Nephron progenitor cell (in vitro differentiated cells): Measurements from ENCODE around the gene ZRANB2.
A peak's percentile ranks its signal among the peaks of the same experiment; 100 is the strongest.

Experiments used
- DNase-seq: peaks from one replicate; pipeline ENCODE4 v3.0.0; 2021
- H3K27ac Mint-ChIP-seq: 2 replicates; pipeline ENCODE4 v1.8.0; 2021; ENCODE audit warnings: mild to moderate bottlenecking, moderate library complexity, mixed read lengths
- H3K27me3 Mint-ChIP-seq: 2 replicates; pipeline ENCODE4 v1.8.0; 2021; ENCODE audit warnings: mild to moderate bottlenecking, low read depth, mixed read lengths; ENCODE audit not compliant: poor library complexity
- H3K36me3 Mint-ChIP-seq: 2 replicates; pipeline ENCODE4 v1.8.0; 2021; ENCODE audit warnings: low read depth, mixed read lengths
- H3K4me1 Mint-ChIP-seq: 2 replicates; pipeline ENCODE4 v1.8.0; 2021; ENCODE audit warnings: mixed read lengths
- H3K4me3 Mint-ChIP-seq: 2 replicates; pipeline ENCODE4 v1.8.0; 2021; ENCODE audit warnings: mild to moderate bottlenecking, moderate library complexity, mixed read lengths
- H3K9me3 Mint-ChIP-seq: 2 replicates; pipeline ENCODE4 v1.8.0; 2021; ENCODE audit warnings: mild to moderate bottlenecking, moderate library complexity, mixed read lengths
- CTCF ChIP-seq: fragments of 200-600 bp; sonication (generic); IDR thresholded peaks from 2 replicates; pipeline ENCODE4 v1.5.0; 2021; ENCODE audit warnings: antibody characterized with exemption

The ZRANB2 gene

GRCh38 chr1:71054791-71055190 is 26.0 kb downstream of the ZRANB2 start:
- peak overlapping the region; percentile 45 for H3K27ac Mint-ChIP-seq
- no peak overlapping the region for H3K4me3 Mint-ChIP-seq
- DNase-seq, result no peak
- peaks cover 26% of the 10 kb centered on the region for H3K36me3 Mint-ChIP-seq
- no peaks in the 10 kb centered on the region for H3K9me3 Mint-ChIP-seq
- H3K27me3 Mint-ChIP-seq, result peaks cover 8% of the 10 kb centered on the region
- peaks cover 6% of the 10 kb centered on the region for H3K4me1 Mint-ChIP-seq
- TF ChIP-seq CTCF, result no peak

DNA sequence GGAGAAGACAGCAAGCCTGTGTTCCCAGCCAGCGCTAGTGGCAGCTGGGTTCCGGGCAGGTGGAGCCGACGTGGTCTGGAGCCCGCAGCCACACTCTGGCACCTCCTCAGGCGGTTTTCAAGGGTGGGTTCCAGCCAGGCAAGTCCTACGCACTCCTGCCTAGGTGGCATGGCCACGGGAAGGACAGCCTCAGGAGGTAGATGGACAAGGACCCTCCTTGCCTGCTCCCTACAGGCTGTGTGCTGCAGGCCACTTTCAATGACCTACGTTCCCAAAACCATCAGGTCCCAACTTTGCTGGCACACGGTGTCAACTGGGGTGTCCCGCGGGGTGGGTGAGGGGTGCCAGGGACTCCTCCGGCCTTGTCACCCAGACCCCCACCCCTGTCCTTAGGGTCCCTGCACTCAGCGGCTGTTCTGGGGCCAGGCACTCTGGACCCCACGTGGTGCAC is 26.5 kb downstream of the ZRANB2 start:
- H3K4me3 Mint-ChIP-seq, result no peak overlapping the region

DNA sequence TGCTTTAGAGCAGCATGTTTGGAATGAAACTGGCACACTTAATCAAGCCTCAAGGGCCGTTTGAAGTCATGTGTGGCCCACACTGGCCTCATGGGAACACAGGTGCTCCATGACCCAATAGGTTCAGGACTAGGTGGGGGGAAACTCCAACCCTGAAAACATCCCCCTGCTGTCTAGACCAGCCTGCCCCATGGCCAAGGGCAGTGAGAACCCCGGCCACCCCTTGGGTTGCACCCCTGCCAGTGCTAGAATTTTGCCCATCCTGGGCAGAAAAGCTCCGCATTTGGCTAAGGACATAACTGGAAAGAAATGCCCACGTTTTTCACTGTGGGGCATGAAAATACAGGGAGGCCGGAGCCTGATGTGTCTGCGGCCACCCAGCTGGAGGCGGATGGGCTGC is 27.1 kb downstream of the ZRANB2 start:
- Mint-ChIP-seq H3K27ac (no peak overlapping the region), H3K4me1 (peaks cover 6% of the 10 kb centered on the region), H3K27me3 (peaks cover 17% of the 10 kb centered on the region), H3K36me3 (peaks cover 19% of the 10 kb centered on the region), H3K9me3 (no peaks in the 10 kb centered on the region), H3K4me3 (no peak overlapping the region)
- no peak for DNase-seq
- TF ChIP-seq CTCF, result no peak

More for the DNA sequence above, 26.5 kb downstream of the ZRANB2 start:
- TF ChIP-seq CTCF, result no peak
- peaks cover 23% of the 10 kb centered on the region for H3K36me3 Mint-ChIP-seq
- no peak overlapping the region for H3K27ac Mint-ChIP-seq
- DNase-seq, result no peak
- peaks cover 6% of the 10 kb centered on the region for H3K4me1 Mint-ChIP-seq
- H3K9me3 Mint-ChIP-seq, result no peaks in the 10 kb centered on the region
- H3K27me3 Mint-ChIP-seq, result peaks cover 11% of the 10 kb centered on the region

GRCh38 chr1:71053146-71053545 is 27.7 kb downstream of the ZRANB2 start:
- Mint-ChIP-seq H3K4me3 (no peak overlapping the region), H3K27me3 (peaks cover 23% of the 10 kb centered on the region), H3K36me3 (peaks cover 16% of the 10 kb centered on the region), H3K9me3 (no peaks in the 10 kb centered on the region), H3K4me1 (peaks cover 6% of the 10 kb centered on the region), H3K27ac (no peak overlapping the region)
- no peak for TF ChIP-seq CTCF
- no peak for DNase-seq

DNA sequence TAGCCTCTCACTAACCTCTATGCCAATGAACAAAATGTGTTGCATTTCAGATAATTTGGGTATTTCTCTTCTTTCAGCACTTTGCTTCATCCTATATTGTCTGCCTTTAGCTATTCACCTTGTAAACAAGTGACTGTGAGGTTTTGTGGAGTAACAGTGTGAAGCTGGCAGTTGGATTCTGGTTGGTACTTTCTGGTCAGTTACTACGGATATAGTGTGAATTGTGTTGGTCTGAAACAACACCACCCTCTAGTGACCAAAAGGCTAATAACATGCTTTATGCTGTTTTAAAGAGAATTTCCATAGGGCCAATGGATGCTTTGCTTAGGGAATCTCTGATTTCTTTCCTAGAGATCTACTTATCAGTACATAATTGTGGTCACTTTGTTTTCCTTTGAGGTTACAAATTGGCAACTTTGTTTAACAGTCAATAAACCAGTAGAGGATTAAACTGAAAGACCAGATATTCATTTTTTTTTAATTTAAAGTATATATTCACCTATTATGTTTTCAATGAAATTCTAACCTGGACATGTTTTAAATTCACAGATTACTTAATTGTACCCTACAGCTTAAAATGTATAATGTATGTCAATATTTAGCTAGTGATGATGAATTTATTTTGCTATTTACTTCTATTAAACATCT is 30.8 kb downstream of the ZRANB2 start:
- H3K36me3 Mint-ChIP-seq, result no peaks in the 10 kb centered on the region
- peaks cover 54% of the 10 kb centered on the region for H3K27me3 Mint-ChIP-seq
- H3K4me1 Mint-ChIP-seq, result peaks cover 6% of the 10 kb centered on the region
- DNase-seq, result peak; percentile 21
- peak; percentile 75 for TF ChIP-seq CTCF
- H3K9me3 Mint-ChIP-seq, result no peaks in the 10 kb centered on the region
- no peak overlapping the region for H3K27ac Mint-ChIP-seq
- H3K4me3 Mint-ChIP-seq, result no peak overlapping the region
